GM21723 (cell line): Measurements from ENCODE around the gene SETD2.
"Not testable (repeated sequence)": the region's sequence is repeated elsewhere in the genome, so short reads cannot be mapped to it uniquely, and the experiment has no call there.

Experiments
- ATAC-seq: cut with Tn5 transposase; IDR thresholded peaks from one replicate; pipeline ENCODE4 v1.9.1; 2021; ENCODE audit warnings: mild to moderate bottlenecking, moderate library complexity; ENCODE audit not compliant: unreplicated experiment

SETD2 gene

GRCh38 chr3:47108546-47108945 lies 55.4 kb downstream of the SETD2 start:
- ATAC-seq = no peak

- no peak for ATAC-seq
Measured at GRCh38 chr3:47104259-47104658, 59.7 kb downstream of the SETD2 start.

GRCh38 chr3:47103619-47104018 lies 60.3 kb downstream of the SETD2 start:
- ATAC-seq = no peak

GRCh38 chr3:47102081-47102600 lies 61.8 kb downstream of the SETD2 start:
- ATAC-seq = no peak

GRCh38 chr3:47098910-47099309 lies 65.0 kb downstream of the SETD2 start:
- no peak for ATAC-seq

GRCh38 chr3:47097864-47098263 lies 66.0 kb downstream of the SETD2 start:
- ATAC-seq = no peak

- ATAC-seq = no peak
Measured at GRCh38 chr3:47096959-47097358, 67.0 kb downstream of the SETD2 start.

GRCh38 chr3:47092090-47092489 lies 71.8 kb downstream of the SETD2 start:
- no peak for ATAC-seq

- no peak for ATAC-seq
Measured at GRCh38 chr3:47089630-47090029, 74.3 kb downstream of the SETD2 start.

- ATAC-seq = no peak
Measured at GRCh38 chr3:47086071-47086470, 77.8 kb downstream of the SETD2 start.

GRCh38 chr3:47083786-47084185 lies 80.1 kb downstream of the SETD2 start:
- ATAC-seq = no peak

- ATAC-seq = no peak
Measured at GRCh38 chr3:47082519-47082918, 81.4 kb downstream of the SETD2 start.

GRCh38 chr3:47079432-47079831 lies 84.5 kb downstream of the SETD2 start:
- no peak for ATAC-seq

- ATAC-seq = no peak
Measured at GRCh38 chr3:47073685-47074084, 90.2 kb downstream of the SETD2 start.

- ATAC-seq = no peak
Measured at GRCh38 chr3:47070770-47071169, 93.1 kb downstream of the SETD2 start.

- ATAC-seq = not testable (repeated sequence)
Measured at GRCh38 chr3:47066259-47066658, 97.7 kb downstream of the SETD2 start.

- ATAC-seq = no peak
Measured at GRCh38 chr3:47065681-47066080, 98.2 kb downstream of the SETD2 start.

GRCh38 chr3:47065058-47065457 lies 98.9 kb downstream of the SETD2 start:
- no peak for ATAC-seq

- ATAC-seq = no peak
Measured at GRCh38 chr3:47057212-47057671, 106.7 kb downstream of the SETD2 start.

GRCh38 chr3:47056705-47057104 lies 107.2 kb downstream of the SETD2 start:
- no peak for ATAC-seq

GRCh38 chr3:47054412-47054811 lies 109.5 kb downstream of the SETD2 start:
- ATAC-seq = no peak

- ATAC-seq = no peak
Measured at GRCh38 chr3:47047673-47048072, 116.2 kb downstream of the SETD2 start.

GRCh38 chr3:47047069-47047468 lies 116.8 kb downstream of the SETD2 start:
- no peak for ATAC-seq
